Activated B cell treated with CpG ODN at 0.5 μM for 24 hours (primary cell): ENCODE measurements around the gene LCE7A. TPM values are rescaled to one million over a fixed set of nuclear protein-coding genes. Genes with fewer than 3 reads are reported as not detected.

ENCODE experiments used
- ATAC-seq: fragments of 200-7000 bp; cut with Tn5 transposase; one replicate; pipeline ENCODE4 v1.10.0; 2021; ENCODE audit warnings: low read depth, mild to moderate bottlenecking, moderate library complexity
- CTCF ChIA-PET: fragments of 350-600 bp; sonication (Branson Sonifier 250); formaldehyde crosslinking; loops from one replicate; lab custom pipeline; 2021; ENCODE audit warnings: antibody characterized with exemption; lab: Charles Lee
- POLR2A ChIA-PET: fragments of 350-600 bp; sonication (Branson Sonifier 250); formaldehyde crosslinking; loops from one replicate; lab custom pipeline; 2021; ENCODE audit warnings: antibody characterized with exemption; lab: Charles Lee
- DNase-seq: peaks from one replicate; pipeline ENCODE4 v3.0.0; 2022
- H3K27ac Mint-ChIP-seq: one replicate; pipeline ENCODE4 v1.8.0; 2020; ENCODE audit warnings: mixed read lengths
- H3K27me3 Mint-ChIP-seq: one replicate; pipeline ENCODE4 v1.8.0; 2021; ENCODE audit warnings: mixed read lengths
- H3K36me3 Mint-ChIP-seq: one replicate; pipeline ENCODE4 v1.8.0; 2021; ENCODE audit warnings: low read depth, mixed read lengths
- H3K4me1 Mint-ChIP-seq: one replicate; pipeline ENCODE4 v1.8.0; 2021; ENCODE audit warnings: mixed read lengths
- H3K4me3 Mint-ChIP-seq: one replicate; pipeline ENCODE4 v1.8.0; 2020; ENCODE audit warnings: mild to moderate bottlenecking, mixed read lengths
- H3K9me3 Mint-ChIP-seq: one replicate; pipeline ENCODE4 v1.8.0; 2020; ENCODE audit warnings: mixed read lengths
- CTCF ChIP-seq: fragments of 200-600 bp; IDR thresholded peaks from one replicate; pipeline ENCODE4 v1.8.0; 2022; ENCODE audit warnings: antibody characterized with exemption, mild to moderate bottlenecking
- intact Hi-C: fragments of 100-400 bp; cut with micrococcal nuclease; formaldehyde crosslinking; loops from one replicate; pipeline ENCODE4 v1.15.1; 2024
- total RNA-seq: library from RNA; stranded (reverse); gene quantifications from 2 replicates; pipeline ENCODE4 v1.2.3, GENCODE V29; 2022

The LCE7A gene
- total RNA-seq, 1 donor from 2014 or later: not detected

GRCh38 chr1:152906023-152906565, 46.3 kb downstream of the LCE7A start:
- ChIA-PET CTCF (no interaction called here), POLR2A (no interaction called here)
- no peaks in the 10 kb centered on the region for H3K4me1 Mint-ChIP-seq
- H3K27me3 Mint-ChIP-seq: peaks cover 33% of the 10 kb centered on the region
- H3K36me3 Mint-ChIP-seq: no peaks in the 10 kb centered on the region
- no peak overlapping the region for H3K4me3 Mint-ChIP-seq
- DNase-seq (no peak), ATAC-seq (no peak)
- H3K9me3 Mint-ChIP-seq: no peaks in the 10 kb centered on the region
- intact Hi-C loops: no loop called here
- no peak overlapping the region for H3K27ac Mint-ChIP-seq
- no peak for TF ChIP-seq CTCF

DNA sequence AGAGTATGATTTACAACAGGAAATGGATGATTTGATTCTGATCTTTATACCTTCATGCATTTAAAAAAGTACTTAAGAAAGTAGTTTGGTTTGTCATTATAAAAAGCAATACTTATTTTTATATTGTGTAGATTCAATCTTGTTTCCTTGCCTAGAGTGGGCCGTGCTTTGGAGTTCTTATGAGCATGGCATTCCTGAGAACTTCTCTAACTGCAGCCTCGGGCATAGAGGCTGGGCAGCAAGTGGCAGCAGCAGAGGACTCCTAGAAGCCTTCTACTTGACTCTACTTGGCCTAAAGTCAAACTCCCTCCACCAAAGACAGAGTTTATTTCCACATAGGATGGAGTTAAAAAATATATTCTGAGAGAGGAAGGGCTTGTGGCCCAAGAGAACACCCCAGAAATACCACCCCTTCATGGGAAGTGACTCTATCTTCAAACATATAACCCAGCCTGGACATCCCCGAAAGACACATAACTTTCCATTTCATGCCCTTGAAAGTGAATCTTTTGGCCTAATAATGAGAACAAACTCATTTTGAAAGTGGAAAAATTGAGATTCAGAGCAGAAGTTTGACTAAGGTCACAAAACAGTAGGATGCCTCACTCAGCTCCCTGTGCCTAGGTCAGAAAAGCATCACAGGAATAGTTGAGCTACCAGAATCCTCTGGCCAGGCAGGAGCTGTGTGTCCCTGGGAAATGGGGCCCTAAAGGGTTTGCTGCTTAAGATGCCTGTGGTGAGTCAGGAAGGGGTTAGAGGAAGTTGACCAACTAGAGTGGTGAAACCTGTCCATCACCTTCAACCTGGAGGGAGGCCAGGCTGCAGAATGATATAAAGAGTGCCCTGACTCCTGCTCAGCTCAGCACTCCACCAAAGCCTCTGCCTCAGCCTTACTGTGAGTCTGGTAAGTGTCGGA, 48.1 kb downstream of the LCE7A start, which contains the start of gene IVL:
IVL (plus strand) TSS at position 861 of the 916 bp plus-strand sequence. CDS start 1,252 bp downstream, outside the sequence.
- no peaks in the 10 kb centered on the region for H3K36me3 Mint-ChIP-seq
- ATAC-seq: no peak
- no peak within 1 kb of the TSS for H3K27ac Mint-ChIP-seq

GRCh38 chr1:152909206-152909605, 49.4 kb downstream of the LCE7A start:
- Mint-ChIP-seq H3K4me1 (no peaks in the 10 kb centered on the region), H3K27ac (no peak overlapping the region), H3K27me3 (peaks cover 39% of the 10 kb centered on the region), H3K9me3 (no peaks in the 10 kb centered on the region), H3K4me3 (no peak overlapping the region), H3K36me3 (no peaks in the 10 kb centered on the region)
- ATAC-seq (no peak), DNase-seq (no peak)
- intact Hi-C loops: no loop called here
- CTCF ChIA-PET: no interaction called here
- TF ChIP-seq CTCF: no peak
- POLR2A ChIA-PET: no interaction called here

More for the DNA sequence above, 48.1 kb downstream of the LCE7A start, which contains the start of gene IVL:
- Mint-ChIP-seq H3K4me3 (no peak within 1 kb of the TSS), H3K9me3 (no peaks in the 10 kb centered on the region), H3K27me3 (peaks cover 35% of the 10 kb centered on the region), H3K4me1 (no peaks in the 10 kb centered on the region)
- TF ChIP-seq CTCF: no peak
- CTCF ChIA-PET: no interaction called here
- DNase-seq: no peak
- intact Hi-C loops: no loop called here
- POLR2A ChIA-PET: no interaction called here

Other genes starting within 250 kb of the LCE7A start
- gene LCE3B, start 246.2 kb upstream of the LCE7A start, total RNA-seq: not detected in 2 replicates
- not detected in 2 replicates for gene LCE3A, start 236.9 kb upstream of the LCE7A start, total RNA-seq
- gene LCE2D, start 196.6 kb upstream of the LCE7A start, total RNA-seq: not detected in 2 replicates
- not detected in 2 replicates for gene LCE2C, start 184.7 kb upstream of the LCE7A start, total RNA-seq
- gene LCE2B, start 173.9 kb upstream of the LCE7A start, total RNA-seq: not detected in 2 replicates
- gene LCE2A, start 161.7 kb upstream of the LCE7A start, total RNA-seq: not detected in 2 replicates
- not detected in 2 replicates for gene LCE4A, start 151.8 kb upstream of the LCE7A start, total RNA-seq
- not detected in 2 replicates for gene KPRP, start 102.0 kb upstream of the LCE7A start, total RNA-seq
- not detected in 2 replicates for gene LCE1F, start 84.9 kb upstream of the LCE7A start, total RNA-seq
- not detected in 2 replicates for gene LCE1E, start 73.7 kb upstream of the LCE7A start, total RNA-seq
- not detected in 2 replicates for gene LCE1D, start 63.3 kb upstream of the LCE7A start, total RNA-seq
- gene LCE1C, start 53.3 kb upstream of the LCE7A start, total RNA-seq: not detected in 2 replicates
- gene LCE1B, start 48.0 kb upstream of the LCE7A start, total RNA-seq: not detected in 2 replicates
- not detected in 2 replicates for gene LCE1A, start 32.5 kb upstream of the LCE7A start, total RNA-seq
- not detected in 2 replicates for gene LCE6A, start 17.1 kb upstream of the LCE7A start, total RNA-seq
- gene SMCP, start 18.3 kb downstream of the LCE7A start, total RNA-seq: not detected in 2 replicates
- not detected in 2 replicates for gene IVL, start 48.5 kb downstream of the LCE7A start, total RNA-seq
- gene SPRR5, start 87.2 kb downstream of the LCE7A start, total RNA-seq: not detected in 2 replicates
- gene SPRR4, start 110.7 kb downstream of the LCE7A start, total RNA-seq: not detected in 2 replicates
- gene SPRR1A, start 124.1 kb downstream of the LCE7A start, total RNA-seq: not detected in 2 replicates
- gene SPRR3, start 141.8 kb downstream of the LCE7A start, total RNA-seq: not detected in 2 replicates
- gene SPRR1B, start 171.2 kb downstream of the LCE7A start, total RNA-seq: not detected in 2 replicates
- not detected in 2 replicates for gene SPRR2D, start 181.1 kb downstream of the LCE7A start, total RNA-seq
- not detected in 2 replicates for gene SPRR2A, start 197.5 kb downstream of the LCE7A start, total RNA-seq
- not detected in 2 replicates for gene SPRR2B, start 211.6 kb downstream of the LCE7A start, total RNA-seq
- not detected in 2 replicates for gene SPRR2E, start 234.5 kb downstream of the LCE7A start, total RNA-seq